HG03135 (cell line): ENCODE measurements around the gene MYO9B.

ENCODE experiments used
- ATAC-seq: cut with Tn5 transposase; IDR thresholded peaks from one replicate; pipeline ENCODE4 v1.9.1; 2021; ENCODE audit warnings: mild to moderate bottlenecking, moderate library complexity; ENCODE audit not compliant: unreplicated experiment

MYO9B gene

DNA sequence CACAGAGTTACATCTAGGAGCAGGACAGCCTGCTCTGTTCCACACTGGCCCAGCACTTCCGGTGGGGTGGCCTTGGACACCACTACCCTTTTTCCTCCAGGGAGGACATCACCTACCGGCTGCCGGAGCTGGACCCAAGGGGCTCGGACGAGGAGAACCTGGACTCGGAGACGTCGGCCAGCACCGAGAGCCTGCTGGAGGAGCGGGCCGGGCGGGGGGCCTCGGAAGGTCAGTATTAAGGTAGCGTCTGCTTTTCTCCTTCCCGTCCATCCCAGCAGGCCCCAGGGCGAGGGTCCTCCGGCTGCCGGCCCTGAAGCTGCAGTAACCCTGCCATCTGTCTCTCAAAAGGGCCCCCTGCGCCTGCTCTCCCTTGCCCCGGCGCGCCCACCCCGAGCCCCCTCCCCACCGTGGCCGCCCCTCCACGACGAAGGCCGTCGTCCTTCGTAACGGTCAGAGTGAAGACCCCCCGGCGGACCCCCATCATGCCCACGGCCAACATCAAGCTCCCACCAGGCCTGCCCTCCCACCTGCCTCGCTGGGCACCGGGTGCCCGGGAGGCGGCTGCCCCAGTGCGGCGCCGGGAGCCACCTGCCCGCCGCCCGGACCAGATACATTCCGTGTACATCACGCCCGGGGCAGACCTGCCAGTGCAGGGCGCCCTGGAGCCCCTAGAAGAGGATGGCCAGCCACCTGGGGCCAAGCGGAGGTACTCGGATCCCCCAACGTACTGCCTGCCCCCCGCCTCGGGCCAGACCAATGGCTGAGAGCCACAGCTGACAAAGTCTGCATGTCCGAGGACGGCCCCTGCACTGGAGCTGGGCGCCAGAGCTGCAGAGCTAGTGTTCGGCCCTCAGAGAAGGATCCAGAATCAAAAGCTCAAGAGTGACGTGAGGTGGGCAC lies 136.2 kb downstream of the MYO9B start:
- no peak for ATAC-seq

- no peak for ATAC-seq
These were observed 137.8 kb downstream of the MYO9B start for GRCh38 chr19:17213334-17213733.

DNA sequence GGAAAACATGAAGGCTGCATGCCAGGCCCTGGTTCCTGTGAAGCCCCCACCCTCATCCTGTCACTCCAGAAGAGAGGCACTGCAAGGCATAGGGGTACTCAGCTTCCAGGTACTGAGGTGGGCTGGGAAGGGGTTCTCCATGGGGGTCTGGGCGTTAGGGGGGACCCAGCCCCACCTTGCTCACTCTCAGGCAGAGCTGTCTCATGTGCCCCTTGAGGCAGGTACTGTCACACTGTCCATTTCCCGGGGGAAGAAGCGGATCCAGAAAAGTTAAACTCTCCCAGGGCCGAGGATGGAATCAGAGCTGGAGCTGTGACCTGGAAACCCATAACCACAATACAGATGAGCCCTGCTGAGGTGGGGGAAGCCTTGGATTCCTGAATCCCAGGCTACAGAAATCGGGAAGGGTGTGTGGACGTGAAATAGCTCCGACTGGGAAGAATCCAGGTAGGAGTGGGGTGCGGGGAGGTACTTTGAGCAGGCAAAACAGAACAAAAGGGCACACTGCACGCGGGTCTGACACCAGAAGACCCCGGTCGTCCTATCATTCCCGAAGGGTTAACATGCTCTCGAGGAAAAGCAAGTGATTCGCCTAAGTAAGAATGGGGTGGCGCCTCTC lies 139.0 kb downstream of the MYO9B start:
- no peak for ATAC-seq

GRCh38 chr19:17215127-17215971 lies 139.8 kb downstream of the MYO9B start, which contains the start of gene USE1:
Gene USE1, plus strand, starts transcription at chr19:17215357. Its CDS starts 49 bp downstream, at chr19:17215406.
- peak; percentile 82 for ATAC-seq

GRCh38 chr19:17216058-17216670 lies 140.6 kb downstream of the MYO9B start:
- ATAC-seq: no peak

- ATAC-seq: no peak
These were observed 143.7 kb downstream of the MYO9B start for GRCh38 chr19:17219286-17219685.

- no peak for ATAC-seq
These were observed 144.7 kb downstream of the MYO9B start for GRCh38 chr19:17220207-17220758.

GRCh38 chr19:17225053-17225452 lies 149.5 kb downstream of the MYO9B start:
- no peak for ATAC-seq

GRCh38 chr19:17226002-17226933 lies 150.7 kb downstream of the MYO9B start, which contains the start of gene OCEL1:
Gene OCEL1, plus strand, starts transcription at chr19:17226226. Its CDS starts 22 bp downstream, at chr19:17226248.
- ATAC-seq: peak; percentile 94

- no peak for ATAC-seq
These were observed 152.3 kb downstream of the MYO9B start for GRCh38 chr19:17227798-17228367.

DNA sequence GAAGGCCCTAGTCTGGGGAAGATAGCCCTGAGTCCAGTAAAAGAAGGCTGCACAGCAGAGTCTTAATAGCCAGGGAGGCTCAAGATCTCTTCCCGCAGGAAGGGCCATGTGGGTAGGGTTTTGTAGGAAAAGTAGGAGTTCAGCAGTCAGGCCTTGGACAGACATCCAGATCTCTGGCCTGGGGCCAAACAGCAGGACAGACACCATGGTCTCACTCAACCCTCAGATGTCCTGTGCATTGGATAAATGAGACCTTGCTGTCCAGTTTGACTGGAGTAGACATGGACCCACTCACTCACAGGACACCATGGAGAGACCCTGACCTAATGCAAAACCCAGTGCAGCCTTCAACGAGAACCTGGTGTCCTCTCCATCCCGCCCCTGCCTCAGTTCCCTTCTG lies 154.3 kb downstream of the MYO9B start:
- ATAC-seq: no peak

GRCh38 chr19:17232258-17232657 lies 156.7 kb downstream of the MYO9B start:
- ATAC-seq: no peak

DNA sequence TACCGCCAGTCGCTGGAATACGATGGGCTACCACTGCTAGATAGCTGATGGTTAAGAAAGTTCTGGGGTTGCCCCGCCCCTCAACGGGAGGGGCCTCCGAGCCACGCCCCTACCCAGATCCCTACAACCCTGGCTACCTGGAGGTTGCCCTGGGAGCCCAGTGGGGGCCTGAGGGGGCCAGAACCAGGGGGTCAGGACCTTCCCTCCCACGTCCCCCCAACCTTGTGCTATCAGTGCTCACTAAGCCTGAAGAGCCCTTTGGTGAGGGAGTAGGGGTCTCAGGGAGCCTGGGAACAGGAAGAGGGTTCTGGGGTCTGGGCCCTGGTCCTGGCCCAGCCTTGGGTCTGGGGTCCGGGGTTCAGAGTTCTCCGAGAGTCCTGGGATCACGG lies 159.3 kb downstream of the MYO9B start:
- ATAC-seq: no peak

GRCh38 chr19:17235300-17235970 lies 159.9 kb downstream of the MYO9B start:
- peak; percentile 52 for ATAC-seq

GRCh38 chr19:17235971-17236777 lies 160.6 kb downstream of the MYO9B start:
- no peak for ATAC-seq

GRCh38 chr19:17236811-17237543 lies 161.4 kb downstream of the MYO9B start:
- no peak for ATAC-seq
